Prostate gland (tissue), 2 donors: ENCODE measurements around the gene RNF217.

Source experiments
- CTCF ChIP-seq, 4 experiments: fragments of 200-600 bp in 2 of 4; fragments of 450-650 bp in 2 of 4; sonication (generic) in 2 of 4; IDR thresholded peaks; 1 replicate in 3 of 4; 2 replicates in 1 of 4; pipeline ENCODE4 v1.5.1; 2016 to 2019; ENCODE audit warnings: antibody characterized with exemption in 4 of 4, mild to moderate bottlenecking in 2 of 4, moderate library complexity in 2 of 4
- POLR2A ChIP-seq: fragments of 450-650 bp; IDR thresholded peaks from one replicate; pipeline ENCODE4 v1.6.1; 2016; ENCODE audit warnings: antibody characterized with exemption, mild to moderate bottlenecking

DNA sequence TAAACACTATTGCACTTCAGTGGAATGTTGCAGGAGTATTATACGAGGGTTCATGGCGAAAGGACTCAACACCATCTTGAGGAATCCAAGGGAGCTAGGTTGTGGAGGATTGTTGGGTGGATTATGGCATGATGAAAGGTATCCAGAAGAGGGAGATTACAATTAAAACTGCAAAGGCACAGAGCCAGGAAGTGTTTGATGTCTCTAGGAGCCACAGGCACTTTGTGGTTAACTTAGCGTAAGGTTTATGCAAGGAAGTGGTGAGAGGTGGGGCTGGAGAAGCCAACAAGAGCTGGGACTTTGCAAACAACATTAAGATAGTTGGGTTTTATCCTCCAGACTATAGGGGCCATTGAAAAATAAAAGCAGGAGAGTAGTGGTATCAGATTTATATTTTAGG lies 104.7 kb downstream of the RNF217 start:
- no peak for TF ChIP-seq CTCF (IDR thresholded peaks at IDR 0.05)
- TF ChIP-seq POLR2A, result no peak
